HG03066 (cell line): Measurements from ENCODE around the gene THSD4.

Source experiments
- ATAC-seq: cut with Tn5 transposase; IDR thresholded peaks from one replicate; pipeline ENCODE4 v1.9.1; 2021; ENCODE audit warnings: low read depth; ENCODE audit not compliant: unreplicated experiment

Gene THSD4

DNA sequence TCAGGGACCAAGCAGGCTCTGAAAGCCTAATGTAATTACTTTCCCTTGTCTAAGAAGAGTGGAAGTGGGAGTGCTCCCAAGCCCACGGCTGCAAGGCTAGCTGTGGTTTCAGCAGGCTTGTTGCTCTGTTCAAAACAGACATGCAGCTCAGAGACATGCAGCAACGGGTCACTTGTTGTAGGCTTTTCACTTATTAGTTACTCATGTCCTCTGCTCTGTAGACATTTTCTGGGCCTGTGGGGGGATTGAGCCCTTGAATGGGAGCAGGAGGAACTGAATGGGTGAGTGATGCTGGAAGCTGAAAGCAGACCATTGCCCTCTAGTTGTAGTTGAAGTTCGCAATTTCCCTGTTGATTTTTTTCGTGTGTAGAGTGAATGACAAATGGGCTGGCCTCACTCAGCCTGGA is 433.1 kb downstream of the THSD4 start:
- ATAC-seq = no peak

GRCh38 chr15:71549091-71549490 is 433.8 kb downstream of the THSD4 start:
- no peak for ATAC-seq

GRCh38 chr15:71549697-71550096 is 434.4 kb downstream of the THSD4 start:
- no peak for ATAC-seq

DNA sequence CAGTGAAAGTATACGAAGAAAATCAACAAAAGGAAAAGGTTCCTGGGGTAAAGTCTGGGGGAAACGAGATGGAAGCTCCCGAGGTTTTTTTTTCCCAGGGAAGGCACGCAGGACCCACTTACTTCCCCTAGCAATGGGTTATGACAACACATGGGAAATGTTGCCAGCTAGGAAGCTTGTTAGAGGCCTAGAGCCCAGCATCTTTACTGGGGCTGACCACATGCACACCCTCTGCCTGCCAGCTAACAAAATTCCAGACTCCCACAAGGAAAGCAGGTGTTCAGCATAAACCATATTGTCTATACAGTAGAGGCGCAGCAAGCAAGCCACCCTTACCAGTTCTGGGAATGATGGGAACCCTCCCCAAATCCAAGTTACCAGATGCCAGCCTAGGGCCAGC is 436.3 kb downstream of the THSD4 start:
- ATAC-seq = no peak

DNA sequence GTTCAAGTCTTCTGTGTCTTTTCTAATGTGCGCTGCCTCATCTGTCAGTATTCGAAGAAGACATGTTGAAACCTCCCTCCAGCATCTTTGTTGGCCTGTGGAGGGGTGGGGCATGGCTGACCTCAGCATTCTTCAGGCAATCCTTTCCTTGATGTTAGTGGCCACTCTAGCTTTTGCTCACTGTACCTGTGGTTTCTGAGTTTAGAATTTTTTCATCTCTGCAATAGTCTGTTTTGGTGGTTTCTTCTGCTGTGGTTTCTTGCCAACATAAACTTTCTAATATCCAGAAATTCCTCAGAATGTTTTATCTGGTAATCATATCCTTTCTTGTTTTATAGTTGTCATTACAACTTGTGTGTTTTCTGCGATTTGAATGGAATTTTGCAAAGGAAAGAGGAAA is 443.8 kb downstream of the THSD4 start:
- no peak for ATAC-seq

GRCh38 chr15:71559616-71560015 is 444.3 kb downstream of the THSD4 start:
- ATAC-seq = no peak

DNA sequence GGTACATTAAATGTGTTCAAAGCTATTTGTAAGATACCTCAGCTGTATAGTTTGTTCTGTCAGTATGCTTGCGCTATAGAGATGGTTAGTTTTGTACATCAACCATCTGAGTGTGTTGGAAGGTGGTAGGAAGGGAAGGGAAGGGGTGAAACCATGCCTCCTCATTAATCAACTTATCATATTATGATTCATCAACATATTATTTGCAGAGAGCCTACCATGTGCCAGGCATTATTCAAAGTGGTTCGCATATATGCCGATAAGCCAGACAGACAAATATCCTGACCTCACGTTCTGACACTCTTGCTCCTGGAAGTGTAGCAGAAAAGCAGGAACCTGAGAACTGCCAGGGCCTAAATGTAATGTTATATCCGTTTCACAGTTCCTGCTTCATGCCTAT is 447.0 kb downstream of the THSD4 start:
- no peak for ATAC-seq

- ATAC-seq = no peak
Measured at GRCh38 chr15:71564217-71564616, 448.9 kb downstream of the THSD4 start.

DNA sequence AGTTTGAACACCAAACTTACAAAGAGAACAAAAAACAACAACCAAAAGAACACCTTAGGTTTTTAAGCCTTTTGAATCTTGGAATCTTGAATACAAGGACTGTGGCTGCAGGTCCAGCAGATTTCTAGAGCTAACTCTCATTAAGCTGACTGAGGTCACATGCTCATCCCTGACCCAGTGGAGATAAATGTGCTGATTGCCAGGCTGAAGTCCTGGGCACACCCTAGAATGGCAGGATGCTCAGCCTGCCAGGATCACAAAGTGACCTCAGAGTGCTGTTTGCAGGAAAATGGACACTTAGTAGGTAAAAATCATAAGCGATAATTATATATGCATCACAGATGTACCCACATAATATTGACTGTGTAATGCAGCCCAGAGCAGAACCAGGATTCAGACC is 449.7 kb downstream of the THSD4 start:
- ATAC-seq = no peak

DNA sequence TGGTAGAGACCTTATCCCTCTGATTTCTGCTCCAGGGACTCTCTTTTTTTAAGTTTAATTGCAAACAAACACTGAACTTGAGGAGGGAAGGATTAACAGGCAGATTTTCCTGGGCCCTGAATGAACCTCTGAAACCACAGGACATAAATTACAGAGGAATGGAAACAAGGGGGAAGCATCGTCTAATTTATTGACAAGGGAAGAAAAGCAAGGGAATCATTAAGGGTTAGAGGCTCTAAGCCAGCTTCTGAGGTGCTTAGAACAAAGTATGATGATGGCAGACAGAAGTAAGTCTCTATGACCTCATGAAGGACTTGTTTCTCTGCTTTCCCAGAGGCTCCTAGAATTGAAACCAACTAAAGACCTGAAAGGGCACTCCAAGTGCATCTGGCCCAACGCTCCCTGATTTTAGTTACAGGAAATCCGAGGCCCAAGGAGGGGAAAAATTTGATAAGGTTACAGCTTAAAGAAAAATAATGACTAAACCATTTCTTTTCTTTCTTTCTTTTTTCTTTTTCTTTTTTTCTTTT is 450.4 kb downstream of the THSD4 start:
- no peak for ATAC-seq

GRCh38 chr15:71566226-71566625 is 451.0 kb downstream of the THSD4 start:
- no peak for ATAC-seq

GRCh38 chr15:71567173-71567572 is 451.9 kb downstream of the THSD4 start:
- ATAC-seq = no peak

DNA sequence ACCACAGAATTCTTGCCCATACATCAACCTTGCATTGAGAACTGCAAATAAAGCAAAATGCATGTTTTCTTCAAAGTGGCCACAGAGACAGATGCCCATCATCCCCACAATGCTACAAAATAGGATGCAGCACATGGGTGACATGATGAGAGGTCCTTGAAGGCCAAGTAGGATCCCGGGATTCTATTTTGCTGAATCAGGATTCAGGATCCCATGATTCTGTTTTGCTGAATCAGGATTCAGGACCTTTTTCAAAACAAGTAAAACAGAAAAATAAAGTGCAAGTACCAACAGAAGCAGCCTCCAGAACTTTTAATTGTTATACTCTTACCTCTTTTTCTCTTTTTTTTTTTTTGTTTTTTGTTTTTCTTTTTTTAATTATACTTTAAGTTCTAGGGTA is 453.0 kb downstream of the THSD4 start:
- ATAC-seq = no peak

DNA sequence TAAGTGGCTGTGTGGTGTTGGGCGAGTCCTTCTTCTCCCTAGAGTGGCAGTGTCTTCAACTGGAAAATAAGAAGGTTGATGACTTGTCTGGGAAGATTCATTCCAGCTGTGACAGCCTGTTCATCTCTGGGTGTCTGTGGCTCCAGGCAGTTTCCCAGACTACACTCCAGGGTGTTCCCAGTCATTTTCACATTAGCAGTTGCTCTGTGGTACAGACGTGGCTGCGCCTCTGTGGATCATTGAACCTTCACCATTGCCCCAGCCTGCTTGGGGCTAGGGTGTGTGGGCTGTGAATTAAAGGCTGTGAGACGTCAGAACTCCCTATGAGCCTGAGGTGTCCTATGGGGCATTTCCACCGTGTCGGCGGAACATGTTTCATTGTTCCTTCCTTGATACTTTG is 455.5 kb downstream of the THSD4 start:
- no peak for ATAC-seq

DNA sequence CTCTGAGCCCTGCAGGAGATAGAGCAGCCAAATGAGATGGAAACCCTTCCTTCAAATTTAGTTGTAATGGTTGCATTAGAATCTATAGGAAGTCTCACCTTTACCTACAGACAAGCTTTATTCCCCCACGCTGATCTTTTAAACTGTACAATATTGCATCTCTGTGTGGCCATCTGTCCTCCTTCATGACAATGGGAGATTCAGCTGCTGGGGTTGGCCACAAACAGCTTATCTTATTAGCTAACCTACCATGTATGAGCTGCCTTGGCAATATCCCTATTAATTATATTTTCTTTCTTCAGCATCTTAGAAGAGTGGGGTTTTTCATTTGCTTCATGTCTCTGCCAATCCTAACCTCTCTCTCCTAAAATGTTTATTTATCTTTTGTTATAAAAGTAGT is 456.4 kb downstream of the THSD4 start:
- no peak for ATAC-seq

GRCh38 chr15:71572452-71573053 is 457.3 kb downstream of the THSD4 start:
- no peak for ATAC-seq

GRCh38 chr15:71573599-71573998 is 458.3 kb downstream of the THSD4 start:
- no peak for ATAC-seq

DNA sequence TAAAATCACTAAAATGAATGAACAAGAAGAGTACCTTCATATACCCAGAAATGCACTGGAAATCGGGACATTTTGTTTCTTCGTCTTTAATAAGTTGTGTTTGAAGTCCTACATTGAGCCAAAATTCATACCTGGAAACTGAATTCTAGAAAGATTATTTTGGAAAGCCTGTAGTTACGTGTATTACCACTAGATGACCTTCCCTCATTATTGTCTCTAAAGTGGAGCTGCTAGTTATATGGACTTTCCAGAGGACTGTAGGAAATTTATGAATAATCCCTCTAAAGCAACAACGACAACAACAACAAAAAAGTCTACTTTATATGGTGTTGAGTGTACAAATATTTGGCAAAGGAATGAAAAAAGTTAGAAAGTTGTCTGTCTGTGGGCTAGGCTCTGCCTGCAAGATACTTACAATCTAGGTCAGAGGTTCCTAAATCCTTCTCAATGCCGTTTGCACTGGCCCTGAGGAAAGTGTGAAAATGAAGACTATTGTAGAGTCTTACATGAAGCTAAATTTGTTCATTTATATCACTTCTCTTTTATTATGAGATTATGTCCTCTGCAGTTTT is 460.3 kb downstream of the THSD4 start:
- ATAC-seq = no peak

- ATAC-seq = no peak
Measured at GRCh38 chr15:71577071-71577470, 461.8 kb downstream of the THSD4 start.

GRCh38 chr15:71581398-71581930 is 466.2 kb downstream of the THSD4 start:
- no peak for ATAC-seq

DNA sequence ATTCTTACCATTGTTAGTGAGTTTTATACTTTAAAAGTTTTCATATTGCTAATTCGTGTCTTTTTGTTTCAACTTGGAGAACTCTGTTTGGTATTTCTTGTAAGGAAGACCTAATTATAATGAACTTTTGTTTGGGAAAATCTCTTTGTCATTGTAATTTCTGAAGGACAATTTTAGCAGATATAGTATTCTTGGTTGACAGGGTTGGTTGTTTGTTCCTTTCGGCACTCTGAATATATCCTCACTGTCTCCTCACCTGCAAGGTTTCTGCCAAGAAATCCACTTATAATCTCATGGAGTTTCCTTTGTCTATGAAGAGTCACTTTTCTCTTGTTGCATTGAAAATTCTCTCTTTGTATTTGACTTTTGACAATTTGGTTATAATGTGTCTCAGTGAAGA is 469.9 kb downstream of the THSD4 start:
- no peak for ATAC-seq

DNA sequence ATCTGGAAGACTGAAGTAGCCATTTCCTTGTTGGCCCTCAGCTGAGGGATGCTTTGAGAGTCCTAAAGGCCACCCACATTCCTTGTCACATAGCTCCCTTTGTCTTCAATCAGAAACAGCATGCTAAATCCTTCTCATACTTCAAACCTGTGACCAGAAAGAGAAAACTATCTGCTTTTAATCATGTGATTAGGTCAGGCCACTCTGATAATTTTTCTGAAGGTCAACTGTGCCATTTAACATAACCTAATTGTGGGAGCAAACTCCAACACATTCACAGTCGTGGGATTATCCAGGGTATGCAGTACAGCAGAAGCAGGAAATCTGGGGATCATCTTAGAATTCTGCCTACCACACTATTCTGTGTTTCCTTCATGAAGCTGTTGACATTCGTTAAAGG is 471.2 kb downstream of the THSD4 start:
- no peak for ATAC-seq
